Endometrium (tissue), 2 donors: ENCODE data around the gene PTGDS.

Experiments
- FAIRE-seq: peaks from 2 replicates; lab custom pipeline; 2012; peaks lifted over from hg19 to GRCh38; lab: Jason Lieb, UNC
- donor health status: control.
- donor health status: control.

PTGDS gene

DNA sequence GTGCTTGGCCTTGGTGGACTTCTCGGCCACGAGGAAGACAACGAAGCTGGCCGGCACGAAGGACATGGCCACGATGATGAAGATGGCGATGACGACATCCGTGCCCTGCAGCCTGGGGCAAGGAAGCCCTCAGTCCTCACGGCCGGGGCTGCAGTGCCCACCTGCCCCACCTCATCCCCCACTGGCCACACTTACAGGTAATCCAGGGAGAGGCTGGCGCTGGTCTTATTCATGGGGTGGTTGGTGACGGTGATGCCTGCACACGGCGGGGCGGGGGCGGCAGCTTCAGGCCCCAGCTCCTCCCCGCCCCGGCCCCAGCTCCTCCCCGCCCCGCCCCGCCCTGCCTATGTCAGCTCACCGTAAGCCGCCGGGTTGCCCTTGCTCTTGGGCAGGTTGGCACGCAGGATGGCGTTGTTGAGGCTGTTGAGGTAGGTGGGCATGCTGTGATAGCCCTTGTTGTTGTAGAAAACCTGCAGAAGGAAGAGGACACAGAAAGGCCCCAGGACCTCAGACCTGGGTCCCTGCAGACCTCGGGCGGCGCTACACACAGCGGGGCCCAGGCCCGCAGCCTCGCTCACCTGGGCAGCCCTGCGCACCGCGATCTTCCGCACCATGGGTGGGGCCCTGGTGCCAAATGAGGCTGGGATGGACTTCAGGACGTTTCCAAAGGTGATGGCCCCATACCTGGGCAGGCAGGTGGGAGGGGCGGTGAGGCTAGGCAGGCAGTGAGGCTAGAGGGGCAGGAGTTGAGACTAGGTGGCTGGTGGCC is 34.8 kb downstream of the PTGDS start:
- no peak for FAIRE-seq

DNA sequence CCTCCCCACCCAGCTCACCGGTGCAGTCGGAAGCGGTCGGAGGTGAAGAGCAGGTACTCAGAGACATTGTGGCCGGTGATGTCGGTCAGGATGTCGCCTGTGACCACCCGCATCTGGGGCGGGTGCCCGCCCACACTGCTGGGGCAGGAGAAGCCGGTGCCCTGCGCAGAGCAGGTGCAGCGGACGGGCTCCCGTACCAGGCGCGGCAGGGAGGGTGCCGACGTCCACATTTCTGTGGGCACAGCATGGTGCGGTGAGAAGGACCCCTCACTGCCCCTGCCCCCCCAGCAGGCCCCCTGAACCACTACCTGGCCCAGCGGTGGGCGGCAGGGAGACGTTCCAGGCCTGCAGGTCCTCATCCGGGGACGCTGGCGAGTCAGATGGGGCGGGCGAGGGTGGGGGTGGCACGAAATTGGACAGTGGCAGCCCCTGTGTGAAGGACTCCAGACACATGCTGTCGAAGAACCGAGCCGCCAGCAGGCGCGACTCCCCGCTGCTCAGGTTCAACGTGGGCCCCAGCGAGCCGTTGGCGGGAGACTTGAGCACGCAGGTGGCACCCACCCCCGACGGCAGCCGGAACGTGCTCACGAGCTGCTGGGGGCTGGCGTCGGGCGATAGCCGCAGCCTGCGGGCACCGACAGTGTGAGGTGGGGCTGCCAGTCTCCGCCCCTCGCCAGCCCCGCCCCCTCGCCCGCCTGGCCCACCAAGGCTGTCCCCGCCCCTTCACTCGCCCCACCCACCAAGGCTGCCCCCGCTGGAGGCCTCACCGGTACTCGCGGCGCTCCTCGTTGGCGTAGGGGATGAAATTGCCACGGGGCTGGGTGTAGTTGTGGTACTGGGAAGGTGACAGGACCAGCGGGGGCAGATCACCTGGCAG is 35.6 kb downstream of the PTGDS start:
- no peak for FAIRE-seq

DNA sequence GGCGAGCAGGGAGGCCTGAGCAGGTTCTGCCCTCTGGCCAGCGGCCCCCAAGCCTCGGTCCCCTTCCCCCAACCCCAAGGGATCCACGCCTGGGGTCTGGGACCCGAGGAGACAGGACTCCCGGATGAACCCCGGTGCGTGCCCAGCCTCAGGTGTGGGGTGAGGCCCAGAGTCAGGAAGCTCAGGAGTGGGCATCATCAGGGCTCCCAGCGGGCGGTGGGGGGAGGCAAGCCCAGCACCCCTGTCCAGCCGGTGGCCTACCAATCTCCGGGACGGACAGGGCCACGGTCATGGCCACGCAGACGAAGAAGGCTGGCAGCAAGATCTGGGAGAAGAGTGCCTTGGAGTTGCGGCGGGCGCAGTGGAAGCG is 36.3 kb downstream of the PTGDS start:
- FAIRE-seq, result no peak

DNA sequence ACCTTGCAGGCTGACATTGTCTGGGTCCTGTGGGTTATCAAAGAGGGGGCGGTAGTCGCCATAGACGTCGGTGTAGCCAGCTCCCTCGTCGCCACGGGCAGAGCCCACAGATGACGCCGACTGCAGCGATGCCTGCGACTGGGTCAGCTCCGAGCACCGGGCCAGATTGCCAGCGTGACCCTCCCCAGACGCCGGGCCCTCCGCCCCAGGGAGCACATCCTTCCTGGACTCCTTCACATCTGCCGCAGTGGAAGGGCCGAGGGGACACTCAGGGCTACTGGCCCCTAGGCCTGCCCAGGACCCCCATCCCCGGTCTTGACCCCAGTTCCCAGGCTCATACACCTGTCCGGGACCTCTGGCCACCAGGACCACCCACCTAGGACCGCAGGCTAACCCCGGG is 36.9 kb downstream of the PTGDS start:
- FAIRE-seq, result no peak

DNA sequence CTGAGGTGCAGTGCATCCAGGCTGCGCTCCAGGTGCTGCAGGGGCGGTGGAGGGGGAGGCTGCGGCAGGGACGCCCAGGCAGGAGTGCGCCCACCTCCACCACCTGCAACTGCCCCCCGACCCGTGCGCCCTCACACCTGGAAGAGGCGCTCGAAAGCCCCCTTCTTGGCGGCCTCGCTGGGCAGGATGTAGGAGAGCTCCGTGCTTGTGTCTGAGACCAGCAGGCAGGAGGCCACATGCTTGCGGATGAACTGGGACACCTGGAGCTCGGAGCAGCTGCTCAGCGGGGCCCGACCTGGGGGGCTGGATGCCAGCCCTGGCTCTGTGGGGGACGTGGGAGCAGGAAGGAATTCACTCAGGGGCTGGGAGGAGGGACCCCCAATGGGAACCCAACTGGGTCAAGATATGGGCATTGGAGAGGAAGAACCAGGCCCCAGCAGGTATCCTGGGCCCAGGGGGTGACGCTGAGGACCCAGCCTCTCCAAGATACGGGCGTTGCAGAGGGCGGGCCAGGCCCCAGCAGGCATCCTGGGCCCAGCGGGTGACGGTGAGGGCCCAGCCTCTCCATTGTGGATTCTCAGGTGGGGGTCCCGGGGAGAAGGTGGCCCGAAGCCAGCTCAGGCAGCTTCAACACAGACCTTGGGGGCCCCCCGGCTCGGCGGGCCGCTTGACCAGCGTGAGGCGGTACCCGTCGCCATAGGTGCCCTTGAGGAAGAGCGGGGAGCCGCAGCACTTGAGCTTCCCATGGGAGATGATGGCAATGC is 37.7 kb downstream of the PTGDS start:
- no peak for FAIRE-seq

DNA sequence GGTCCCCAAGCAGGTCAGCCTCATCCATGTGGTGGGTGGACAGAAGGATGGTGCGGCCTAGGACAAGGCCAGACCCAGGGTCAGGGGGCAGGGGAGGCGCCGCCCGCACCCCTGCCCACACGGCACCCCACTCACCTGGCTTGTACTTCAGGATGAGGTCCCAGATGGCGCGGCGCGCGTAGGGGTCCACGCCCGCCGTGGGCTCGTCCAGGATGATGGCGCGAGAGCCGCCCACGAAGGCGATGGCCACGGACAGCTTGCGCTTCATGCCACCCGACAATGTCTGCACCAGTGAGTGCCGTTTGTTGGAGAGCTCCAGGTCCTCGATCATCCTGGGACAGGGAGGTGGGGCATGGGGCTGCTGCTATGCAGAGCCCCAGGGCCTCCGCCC is 38.2 kb downstream of the PTGDS start:
- FAIRE-seq, result no peak

DNA sequence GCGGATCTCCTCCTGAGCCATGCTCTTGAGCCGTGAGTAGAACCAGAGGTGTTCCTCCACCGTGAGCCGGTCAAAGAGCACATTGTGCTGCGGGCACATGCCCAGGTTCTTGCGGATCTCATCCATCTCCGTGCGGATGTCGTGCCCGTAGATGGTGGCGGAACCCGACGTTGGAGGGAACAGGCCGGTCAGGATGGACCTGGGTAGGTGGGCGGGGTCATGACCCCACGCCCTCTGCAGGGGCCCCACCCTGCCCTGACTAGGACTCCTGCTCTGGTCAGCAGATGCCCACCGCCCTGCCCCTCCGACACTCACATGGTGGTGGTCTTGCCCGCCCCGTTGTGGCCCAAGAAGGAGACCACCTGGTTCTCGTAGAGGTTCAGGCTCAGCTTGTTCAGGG is 38.7 kb downstream of the PTGDS start:
- no peak for FAIRE-seq

DNA sequence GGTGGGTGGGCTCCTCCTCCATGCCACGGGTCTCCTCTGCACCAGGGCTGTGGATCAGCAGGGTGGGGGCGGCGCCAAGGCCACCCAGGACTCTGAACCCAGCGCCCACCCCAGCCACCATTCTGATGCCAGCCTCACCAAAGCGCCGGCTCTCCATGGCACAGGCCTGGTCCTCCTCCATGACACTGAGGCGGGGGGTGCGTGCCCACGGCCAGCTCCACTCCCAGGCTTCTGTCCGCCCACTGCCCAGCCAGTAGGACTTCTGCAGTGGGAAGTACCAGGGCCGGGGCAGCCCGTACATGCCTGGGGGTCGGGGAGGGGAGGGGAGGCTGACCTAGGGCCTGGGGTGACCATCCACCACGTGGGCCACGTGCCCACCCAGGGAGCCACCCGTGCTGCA is 39.1 kb downstream of the PTGDS start:
- no peak for FAIRE-seq

DNA sequence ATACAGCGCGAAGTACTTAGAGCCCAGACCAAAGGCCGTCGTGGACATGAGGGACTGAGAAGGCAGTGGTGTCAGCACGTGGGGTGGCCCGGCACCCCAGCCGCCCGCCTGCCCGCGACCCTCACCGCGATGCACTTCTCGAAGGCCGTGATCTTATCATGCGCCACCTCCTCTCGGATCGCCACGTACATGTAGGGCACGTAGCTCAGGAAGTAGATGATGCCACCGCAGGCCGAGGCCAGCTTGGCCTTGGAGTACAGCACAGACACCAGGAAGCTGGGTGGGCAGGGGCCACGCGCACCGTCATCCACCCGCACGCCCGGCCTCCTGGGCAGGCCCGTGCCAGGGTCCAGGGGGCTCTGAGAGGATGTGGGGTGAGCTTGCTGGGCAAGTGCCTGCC is 39.8 kb downstream of the PTGDS start:
- no peak for FAIRE-seq

DNA sequence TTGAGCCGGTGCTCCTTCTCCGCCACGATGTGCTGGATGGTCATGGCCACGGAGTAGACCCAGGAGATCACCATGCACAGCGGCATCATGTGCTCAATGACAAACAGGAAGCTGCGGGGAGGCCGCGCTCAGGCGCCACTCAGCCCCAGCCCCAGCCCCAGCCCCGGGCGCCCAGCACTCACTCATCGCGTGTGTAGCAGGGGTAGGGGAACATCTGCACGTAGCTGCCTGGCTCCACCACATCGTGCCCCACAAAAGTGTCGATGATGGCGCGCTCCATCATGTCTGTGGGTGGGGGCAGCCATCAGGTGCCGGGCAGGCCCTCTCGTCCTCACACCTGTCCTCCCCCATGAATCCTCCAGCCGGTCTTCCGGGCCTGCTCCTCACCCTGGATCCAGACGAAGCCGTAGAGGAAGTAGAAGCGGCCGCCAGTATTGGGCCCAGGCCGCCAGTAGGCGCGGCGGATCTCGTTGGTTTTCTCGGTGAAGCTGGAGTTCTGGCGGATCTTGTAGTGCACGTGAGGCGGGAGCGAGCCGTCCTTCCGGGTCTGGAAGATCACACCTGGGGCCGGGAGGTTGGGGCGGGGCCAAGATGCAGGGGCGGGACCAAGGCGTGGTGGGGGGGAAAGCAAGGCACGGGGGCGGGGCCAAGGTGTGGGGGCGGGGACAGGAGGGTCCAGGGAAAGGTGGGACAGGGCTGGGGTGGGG is 40.6 kb downstream of the PTGDS start:
- no peak for FAIRE-seq

DNA sequence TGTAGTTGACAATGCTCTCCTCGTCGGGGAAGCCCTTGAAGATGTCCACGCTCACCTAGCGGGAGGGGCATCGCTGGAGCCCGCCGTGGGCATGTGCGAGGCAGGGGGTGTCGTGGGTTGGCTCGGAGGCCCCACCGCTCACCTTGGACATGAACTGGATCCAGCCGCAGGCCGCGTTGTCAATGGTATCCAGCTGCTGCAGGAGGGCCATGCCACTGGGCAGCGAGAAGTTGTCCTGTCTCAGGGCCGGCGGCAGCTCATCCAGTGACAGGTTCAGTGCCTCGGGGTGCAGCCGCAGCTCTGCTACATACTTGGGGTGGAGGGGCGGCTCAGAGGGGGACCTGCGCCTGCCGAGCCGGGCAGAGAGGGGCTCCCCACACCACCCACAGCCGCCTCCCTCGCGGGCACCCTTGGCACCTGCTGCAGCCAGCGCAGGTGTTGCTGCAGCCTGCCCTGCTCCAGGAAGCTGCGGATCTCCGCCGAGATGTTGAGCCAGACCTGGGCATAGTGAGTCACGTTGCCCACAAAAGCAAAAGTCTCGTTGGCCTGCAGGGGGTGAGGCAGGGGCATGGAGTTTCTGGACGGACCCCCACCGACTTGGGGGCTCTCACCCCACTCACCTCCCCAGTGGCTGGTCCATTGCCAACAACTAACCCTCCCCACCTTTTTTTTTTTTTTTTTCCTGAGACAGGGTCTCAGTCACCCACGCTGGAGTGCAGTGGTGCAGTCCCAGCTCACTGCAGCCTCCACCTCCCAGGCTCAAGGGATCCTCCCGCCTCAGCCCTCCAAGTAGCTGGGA is 41.7 kb downstream of the PTGDS start:
- no peak for FAIRE-seq

DNA sequence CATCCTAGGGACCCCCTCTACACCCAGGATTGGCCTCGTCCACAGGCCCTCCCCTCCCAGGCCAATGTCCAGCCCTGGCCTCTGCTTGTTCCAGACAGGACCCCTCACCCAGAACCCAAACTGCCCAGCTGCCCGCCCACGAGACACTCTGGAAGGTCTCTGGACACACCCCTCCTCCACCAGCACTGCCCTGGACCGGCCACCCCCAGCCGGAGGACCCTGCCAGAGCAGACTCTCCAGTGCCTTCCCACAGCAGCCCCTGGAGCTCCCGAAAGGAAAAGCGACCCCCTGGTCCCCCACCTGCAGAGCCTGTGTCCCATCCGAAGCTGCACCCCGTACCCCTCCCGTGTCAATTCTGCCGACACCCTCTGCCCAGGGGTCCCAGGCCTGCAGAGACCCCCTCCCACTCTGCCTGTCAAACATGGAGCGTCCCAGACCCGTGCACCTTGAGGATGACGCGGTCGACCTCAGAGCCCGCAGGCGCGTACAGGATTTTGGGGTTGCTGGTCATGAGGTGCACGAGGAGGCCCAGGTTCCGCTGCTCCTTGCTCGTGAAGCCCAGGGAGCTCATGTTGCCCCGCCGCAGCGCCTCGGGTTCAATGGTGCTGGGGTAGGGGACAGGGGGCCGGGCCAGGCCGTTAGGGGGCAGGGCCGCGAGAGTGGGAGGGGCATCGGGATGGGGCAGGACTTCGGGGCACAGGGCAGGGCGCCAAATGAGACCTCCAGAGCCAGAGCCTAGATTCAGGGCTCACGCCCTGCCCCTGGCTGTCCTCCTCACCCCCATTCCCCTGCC is 42.8 kb downstream of the PTGDS start:
- FAIRE-seq, result no peak

DNA sequence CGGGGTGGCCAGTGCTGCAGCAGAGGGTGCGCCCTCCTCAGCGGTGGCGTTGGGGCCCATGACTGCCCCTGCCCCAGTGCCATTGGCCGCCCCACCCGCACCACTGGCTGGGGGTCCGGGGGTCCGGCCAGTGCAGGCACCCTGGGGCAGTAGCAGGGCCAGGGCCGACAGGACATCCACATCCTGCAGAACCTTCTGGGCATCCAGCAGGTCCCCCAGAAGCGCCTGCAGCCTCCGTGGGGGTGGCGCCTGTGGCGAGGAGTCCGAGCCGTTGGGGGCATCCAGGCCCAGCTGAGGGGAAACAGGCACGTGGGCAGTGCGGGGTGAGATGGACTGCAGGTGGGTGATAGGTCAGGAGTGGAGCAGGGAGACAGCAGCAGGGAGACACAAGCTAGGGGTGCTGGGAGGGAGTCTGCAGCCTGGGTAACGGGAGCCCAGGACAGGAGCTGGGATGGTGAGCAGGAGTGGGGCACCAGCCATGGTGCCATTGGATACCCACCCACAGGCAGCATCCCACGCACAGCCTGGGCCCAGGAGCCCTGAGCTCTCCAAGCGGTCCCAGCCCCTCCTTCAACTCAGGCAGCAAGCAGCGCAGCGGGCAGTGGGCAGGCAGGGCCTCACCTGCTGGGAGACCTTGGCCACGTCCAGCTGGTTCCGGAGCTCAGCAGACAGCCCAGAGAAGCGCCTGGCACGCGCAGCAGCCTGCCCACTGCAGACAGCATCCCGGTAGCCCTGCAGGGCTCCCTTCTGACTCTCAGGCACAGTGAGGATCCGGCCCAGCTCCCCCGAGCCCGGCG is 43.7 kb downstream of the PTGDS start:
- FAIRE-seq, result no peak

DNA sequence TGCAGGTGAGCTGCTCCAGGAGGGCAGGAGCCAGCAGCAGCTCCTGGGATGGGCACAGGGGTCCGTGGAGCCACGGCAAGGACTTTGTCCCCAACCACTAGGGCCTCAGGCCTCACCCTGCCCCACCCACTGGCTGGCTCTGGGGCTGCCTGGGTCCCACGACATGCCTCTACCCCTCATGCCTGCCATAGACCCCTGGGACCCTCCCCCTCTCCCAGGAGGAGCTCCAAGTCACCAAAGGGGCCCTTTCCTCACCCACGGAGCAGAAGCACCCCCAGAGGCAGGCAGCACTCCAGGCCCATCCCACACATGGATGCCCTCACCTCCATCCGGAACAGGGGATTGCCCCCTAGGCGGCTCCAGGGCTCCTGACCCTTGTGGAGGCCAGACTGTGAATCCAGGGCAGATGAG is 44.3 kb downstream of the PTGDS start:
- no peak for FAIRE-seq

DNA sequence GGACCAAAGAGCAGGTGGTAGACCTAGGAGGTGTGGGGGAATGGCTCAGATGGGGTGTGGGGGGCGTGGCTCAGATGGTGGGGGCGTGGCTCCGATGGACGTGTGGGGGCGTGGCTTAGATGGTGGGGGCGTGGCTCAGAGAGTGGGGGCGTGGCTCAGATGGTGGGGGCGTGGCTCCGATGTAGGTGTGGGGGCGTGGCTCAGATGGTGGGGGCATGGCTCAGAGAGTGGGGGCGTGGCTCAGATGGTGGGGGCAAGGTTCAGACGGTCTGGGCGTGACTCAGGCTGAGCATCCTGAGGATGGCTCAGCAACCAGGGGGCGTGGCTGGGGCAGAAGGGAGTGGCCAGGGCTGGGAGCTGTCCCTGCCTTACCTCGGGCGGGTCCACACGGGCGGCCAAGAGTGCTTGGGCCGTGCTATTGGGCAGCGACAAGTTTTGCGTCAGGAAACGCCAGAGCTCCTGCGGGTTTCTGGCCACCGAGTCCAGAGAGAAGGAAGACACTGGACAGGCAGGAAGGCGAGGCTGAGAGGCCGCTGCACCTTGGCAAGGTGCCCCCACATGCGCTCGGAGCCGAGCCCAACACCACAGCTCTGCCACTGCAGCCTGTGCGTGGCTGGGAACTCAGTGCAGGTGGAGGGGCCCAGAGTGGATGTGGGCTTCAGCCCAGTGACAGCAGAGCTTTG is 44.8 kb downstream of the PTGDS start:
- no peak for FAIRE-seq

DNA sequence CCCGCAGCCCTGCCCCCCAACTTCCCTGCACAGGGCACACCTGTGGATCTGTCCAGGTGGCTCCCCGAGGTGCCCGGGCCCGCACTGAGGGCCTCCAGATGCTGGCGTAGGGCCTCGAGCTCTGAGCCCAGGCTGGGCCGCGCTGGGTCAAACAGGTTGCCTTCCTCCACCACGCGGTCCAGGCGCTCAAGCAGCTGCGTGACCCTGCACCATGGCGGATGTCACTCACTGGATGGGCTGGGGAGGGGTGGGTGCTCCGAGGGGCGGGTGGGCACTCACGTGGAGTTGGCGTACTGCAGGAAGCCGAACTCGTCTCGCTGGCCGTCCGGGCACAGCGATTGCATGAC is 45.3 kb downstream of the PTGDS start:
- FAIRE-seq, result no peak

DNA sequence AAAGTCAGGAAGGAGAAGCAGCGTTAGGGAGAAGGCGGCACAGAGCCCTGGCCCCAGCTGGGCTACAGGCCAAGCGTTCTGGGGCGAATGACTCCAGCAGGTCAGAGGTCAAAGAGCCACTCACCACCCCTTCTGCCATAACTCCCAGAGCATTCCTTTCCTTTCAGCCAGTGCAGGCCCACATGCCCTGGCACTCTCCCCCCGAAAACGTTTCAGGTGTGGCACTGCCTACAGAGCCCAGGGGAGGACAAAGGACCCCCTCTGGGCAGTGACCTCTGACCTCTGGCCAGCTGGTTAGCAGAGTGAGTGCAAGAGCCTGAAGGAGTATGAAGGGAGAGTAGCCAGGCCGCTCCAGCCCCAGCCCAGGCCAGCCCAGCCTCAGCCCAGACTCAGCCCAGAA is 45.9 kb downstream of the PTGDS start:
- FAIRE-seq, result no peak

DNA sequence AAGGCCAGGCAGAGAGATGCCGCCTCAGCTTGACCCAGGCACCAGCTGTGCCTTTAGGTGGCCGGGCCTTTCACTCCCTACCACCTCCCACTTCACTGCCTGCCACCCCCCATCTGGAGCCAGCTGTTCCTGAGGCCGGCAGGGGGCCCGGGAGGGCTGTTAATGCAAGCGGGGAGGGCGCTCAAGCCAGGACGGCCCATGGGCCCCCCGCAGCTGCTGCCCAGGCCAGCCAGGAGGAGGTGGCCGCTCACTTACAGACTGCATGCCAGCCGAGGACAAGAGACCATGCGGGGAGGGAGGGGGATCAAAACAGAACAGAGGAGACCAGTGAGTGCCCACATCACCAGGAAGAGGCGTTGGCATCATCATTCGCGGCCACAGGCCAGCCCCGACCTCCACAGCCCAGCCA is 46.3 kb downstream of the PTGDS start:
- FAIRE-seq, result no peak

DNA sequence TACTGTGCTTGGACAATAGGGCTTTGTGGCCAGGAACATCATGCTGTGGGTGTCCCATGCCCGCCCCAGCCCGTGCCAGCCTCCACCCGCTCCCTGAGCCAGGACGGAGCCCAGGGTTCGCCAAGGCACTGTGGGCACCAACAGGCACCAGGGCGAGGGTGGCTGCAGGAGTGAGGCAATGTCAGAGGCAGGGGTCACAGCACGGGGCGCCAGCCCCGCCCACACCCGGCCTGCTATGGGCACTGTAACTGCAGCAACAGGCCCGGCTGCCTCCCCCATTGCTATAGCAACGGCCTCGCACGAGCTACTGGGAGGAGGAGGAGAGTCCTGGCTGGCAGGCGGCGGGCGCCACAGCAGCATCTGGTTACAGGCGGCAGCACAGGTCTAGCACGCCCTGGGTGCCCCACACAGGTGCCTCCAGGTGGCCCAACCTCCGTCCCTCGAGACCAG is 48.2 kb downstream of the PTGDS start:
- no peak for FAIRE-seq
